GM23248 (cell line): ENCODE results near the gene ARGLU1. TPM values are rescaled to one million over a fixed set of nuclear protein-coding genes. Genes with fewer than 3 reads are reported as not detected.
A peak's percentile ranks its signal among the peaks of the same experiment; 100 is the strongest.

Experiments used
- DNase-seq: peaks from one replicate; pipeline ENCODE4 v3.0.0-alpha.2; 2015
- H2AFZ ChIP-seq: fragments of 200-600 bp; sonication (generic); 2 replicates; pipeline ENCODE4 v1.6.1; 2016; ENCODE audit warnings: antibody characterized with exemption
- H3F3A ChIP-seq: fragments of 200-600 bp; sonication (generic); 2 replicates; pipeline ENCODE4 v1.6.1; 2016; ENCODE audit warnings: mild to moderate bottlenecking, antibody characterized with exemption, mixed run types; ENCODE audit not compliant: insufficient read depth
- H3K27ac ChIP-seq: fragments of 200-600 bp; sonication (generic); 2 replicates; pipeline ENCODE4 v1.5.1; 2016; ENCODE audit warnings: mild to moderate bottlenecking
- H3K27me3 ChIP-seq: fragments of 200-600 bp; sonication (generic); replicated peaks from 2 replicates; pipeline ENCODE4 v1.6.1; 2016; ENCODE audit warnings: mild to moderate bottlenecking; ENCODE audit not compliant: insufficient read depth
- H3K36me3 ChIP-seq: fragments of 200-600 bp; sonication (generic); 2 replicates; pipeline ENCODE4 v1.6.1; 2016; ENCODE audit warnings: low read depth, mild to moderate bottlenecking
- H3K4me1 ChIP-seq: fragments of 200-600 bp; sonication (generic); 2 replicates; pipeline ENCODE4 v1.6.1; 2016; ENCODE audit warnings: mild to moderate bottlenecking; ENCODE audit not compliant: insufficient read depth
- H3K4me2 ChIP-seq: fragments of 200-600 bp; sonication (generic); one replicate; pipeline ENCODE4 v1.6.1; 2016; ENCODE audit warnings: mild to moderate bottlenecking; ENCODE audit not compliant: unreplicated experiment
- H3K4me3 ChIP-seq: fragments of 200-600 bp; sonication (generic); 2 replicates; pipeline ENCODE4 v1.5.1; 2016; ENCODE audit warnings: mild to moderate bottlenecking
- H3K79me2 ChIP-seq: fragments of 200-600 bp; sonication (generic); 2 replicates; pipeline ENCODE4 v1.6.1; 2016; ENCODE audit warnings: mild to moderate bottlenecking; ENCODE audit not compliant: insufficient read depth
- H3K9ac ChIP-seq: fragments of 200-600 bp; sonication (generic); 2 replicates; pipeline ENCODE4 v1.6.1; 2016; ENCODE audit warnings: mild to moderate bottlenecking
- H3K9me2 ChIP-seq: fragments of 200-600 bp; sonication (generic); 2 replicates; pipeline ENCODE4 v1.6.1; 2016; ENCODE audit warnings: mixed run types, mild to moderate bottlenecking, moderate library complexity; ENCODE audit not compliant: insufficient read depth
- H3K9me3 ChIP-seq: fragments of 200-600 bp; sonication (generic); one replicate; pipeline ENCODE4 v1.6.1; 2017; ENCODE audit warnings: low read depth
- H4K20me1 ChIP-seq: fragments of 200-600 bp; sonication (generic); 2 replicates; pipeline ENCODE4 v1.6.0; 2016; ENCODE audit not compliant: insufficient read depth
- EZH2 ChIP-seq: fragments of 200-600 bp; sonication (generic); IDR thresholded peaks from 2 replicates; pipeline ENCODE4 v1.6.1; 2018; ENCODE audit warnings: antibody characterized with exemption, mild to moderate bottlenecking; ENCODE audit not compliant: insufficient read depth, poor library complexity, severe bottlenecking
- EZH2phosphoT487 ChIP-seq: fragments of 200-600 bp; sonication (generic); IDR thresholded peaks from 2 replicates; pipeline ENCODE4 v1.6.1; 2018; ENCODE audit warnings: antibody characterized with exemption, moderate library complexity, mild to moderate bottlenecking, low read depth; ENCODE audit not compliant: insufficient read depth
- WGBS, 2 experiments: methylation state at CpG; one replicate each; pipeline ENCODE4 v1.1.6; 2015 to 2017; ENCODE audit warnings: low lambda C conversion rate in 2 of 2, low coverage in 1 of 2; ENCODE audit errors: missing lambda C conversion rate in 2 of 2; 5-methylcytosine and 5-hydroxymethylcytosine counted together
- in situ Hi-C: fragments of 300-500 bp; cut with MboI; formaldehyde crosslinking; loops from 2 replicates; pipeline ENCODE4 v1.15.0; 2020
- polyA plus RNA-seq: library from polyadenylated mRNA; unstranded; fragments of >200 nt; fragmentation: Nextera tagmentation; extraction: Ambion mirVana; gene quantifications from 2 replicates; pipeline ENCODE4 v1.2.1, GENCODE V29; 2016
- total RNA-seq: library from RNA; depleted of rRNA; stranded (reverse); fragments of >200 nt; shearing (Covaris generic); gene quantifications from 2 replicates; pipeline ENCODE4 v1.2.3, GENCODE V29; 2014

ARGLU1 gene
- total and polyA plus RNA-seq, 2 experiments from 2014 or later, result 38.4 to 61.5 TPM

GRCh38 chr13:106612688-106613087 lies 44.8 kb upstream of the ARGLU1 start:
- DNase-seq, result peak; percentile 6
- Histone ChIP-seq H3K4me2 (no peak overlapping the region), H3K9me2 (no peaks in the 10 kb centered on the region), H3K79me2 (no peaks in the 10 kb centered on the region), H3K4me1 (no peaks in the 10 kb centered on the region), H3K27ac (no peak overlapping the region), H3K9ac (no peak overlapping the region), H2AFZ (no peak overlapping the region), H3K36me3 (no peaks in the 10 kb centered on the region), H3F3A (peaks cover 13% of the 10 kb centered on the region; the same call in 1 of the 2 replicates), H3K27me3 (no peaks in the 10 kb centered on the region), H3K4me3 (no peak overlapping the region), H4K20me1 (no peaks in the 10 kb centered on the region), H3K9me3 (no peaks in the 10 kb centered on the region)
- in situ Hi-C loops, result no loop called here
- 3 to 9% methylated on average over 1 of the region's 1 CpG for WGBS, 2 experiments
- TF ChIP-seq EZH2phosphoT487 (no peak), EZH2 (no peak)

DNA sequence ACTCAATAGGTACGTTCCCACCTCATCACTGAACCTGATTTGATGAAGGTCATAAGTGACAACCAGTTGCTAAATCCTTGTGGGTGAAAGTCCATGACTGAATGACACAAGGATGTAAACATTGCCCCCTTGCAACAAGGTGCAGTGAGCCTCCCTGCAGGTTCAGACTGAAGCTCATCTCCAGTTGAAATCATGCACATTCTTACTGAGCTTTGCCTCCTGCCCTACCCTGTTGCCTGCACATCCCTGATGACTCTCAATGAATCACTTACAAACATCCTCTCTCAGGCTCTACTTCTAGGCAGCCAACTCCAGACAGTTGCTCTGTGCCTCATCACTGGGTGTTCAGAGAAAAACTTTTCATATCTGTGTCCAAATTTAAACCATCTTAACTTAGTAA lies 42.5 kb upstream of the ARGLU1 start:
- no peak overlapping the region for H2AFZ ChIP-seq

GRCh38 chr13:106609116-106609515 lies 41.2 kb upstream of the ARGLU1 start:
- H3K27ac ChIP-seq, result no peak overlapping the region
- H3K9me2 ChIP-seq, result no peaks in the 10 kb centered on the region
- no peak overlapping the region for H3K9ac ChIP-seq
- H2AFZ ChIP-seq, result no peak overlapping the region
- no peak overlapping the region for H3K4me2 ChIP-seq
- no peak overlapping the region for H3K4me3 ChIP-seq
- no peaks in the 10 kb centered on the region for H3K36me3 ChIP-seq
- peaks cover 13% of the 10 kb centered on the region; the same call in 1 of the 2 replicates for H3F3A ChIP-seq
- 0 out of 2 replicates have a peak, but pooled peaks cover 3% of the 10 kb centered on the region for H3K27me3 ChIP-seq
- 39 to 47% methylated on average over 5 of the region's 5 CpGs for WGBS, 2 experiments
- no peaks in the 10 kb centered on the region for H4K20me1 ChIP-seq
- TF ChIP-seq EZH2 (no peak), EZH2phosphoT487 (no peak)
- in situ Hi-C loops, result no loop called here
- H3K79me2 ChIP-seq, result no peaks in the 10 kb centered on the region
- no peak for DNase-seq
- no peaks in the 10 kb centered on the region for H3K4me1 ChIP-seq
- H3K9me3 ChIP-seq, result no peaks in the 10 kb centered on the region

More for the DNA sequence above, 42.5 kb upstream of the ARGLU1 start:
- Histone ChIP-seq H3K4me3 (no peak overlapping the region), H3K9ac (no peak overlapping the region), H4K20me1 (no peaks in the 10 kb centered on the region), H3K27me3 (0 out of 2 replicates have a peak, but pooled peaks cover 3% of the 10 kb centered on the region), H3K36me3 (no peaks in the 10 kb centered on the region), H3F3A (peaks cover 13% of the 10 kb centered on the region; the same call in 1 of the 2 replicates), H3K79me2 (no peaks in the 10 kb centered on the region), H3K27ac (no peak overlapping the region), H3K4me2 (no peak overlapping the region), H3K9me3 (no peaks in the 10 kb centered on the region), H3K4me1 (no peaks in the 10 kb centered on the region), H3K9me2 (no peaks in the 10 kb centered on the region)
- in situ Hi-C loops, result no loop called here
- TF ChIP-seq EZH2 (no peak), EZH2phosphoT487 (no peak)
- 45 to 47% methylated on average over 1 of the region's 1 CpG for WGBS, 2 experiments
- peak; percentile 81 for DNase-seq

DNA sequence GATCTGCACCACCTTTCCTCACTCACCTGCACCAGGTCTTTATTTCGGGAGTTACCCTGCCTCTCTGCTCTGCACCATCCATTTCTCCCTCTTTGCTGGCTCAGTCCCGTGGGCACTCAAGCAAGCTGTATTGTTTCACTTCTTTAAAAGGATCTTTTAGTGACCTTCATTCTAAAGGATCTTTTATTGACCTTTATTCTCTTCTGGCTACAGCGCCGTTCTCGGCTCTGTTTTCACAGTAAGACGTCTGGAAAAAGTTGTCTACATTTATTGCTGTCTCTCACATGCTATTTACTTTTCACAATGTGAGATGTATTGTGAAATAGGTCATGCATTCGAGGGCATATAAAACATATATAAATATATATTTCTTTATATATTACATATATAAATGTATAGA lies 35.6 kb upstream of the ARGLU1 start:
- Histone ChIP-seq H3K4me3 (no peak overlapping the region), H3K36me3 (no peaks in the 10 kb centered on the region), H3K9ac (no peak overlapping the region), H3K27ac (no peak overlapping the region), H3K27me3 (0 out of 2 replicates have a peak, but pooled peaks cover 3% of the 10 kb centered on the region), H3K9me3 (no peaks in the 10 kb centered on the region), H3K4me2 (no peak overlapping the region), H2AFZ (no peak overlapping the region), H4K20me1 (no peaks in the 10 kb centered on the region), H3K4me1 (no peaks in the 10 kb centered on the region), H3K79me2 (no peaks in the 10 kb centered on the region), H3F3A (no peaks in the 10 kb centered on the region), H3K9me2 (no peaks in the 10 kb centered on the region)
- in situ Hi-C loops, result no loop called here
- no peak for TF ChIP-seq EZH2phosphoT487
- no peak for TF ChIP-seq EZH2
- no peak for DNase-seq
- WGBS, 2 experiments, result 37% methylated on average over 7 of the region's 7 CpGs

DNA sequence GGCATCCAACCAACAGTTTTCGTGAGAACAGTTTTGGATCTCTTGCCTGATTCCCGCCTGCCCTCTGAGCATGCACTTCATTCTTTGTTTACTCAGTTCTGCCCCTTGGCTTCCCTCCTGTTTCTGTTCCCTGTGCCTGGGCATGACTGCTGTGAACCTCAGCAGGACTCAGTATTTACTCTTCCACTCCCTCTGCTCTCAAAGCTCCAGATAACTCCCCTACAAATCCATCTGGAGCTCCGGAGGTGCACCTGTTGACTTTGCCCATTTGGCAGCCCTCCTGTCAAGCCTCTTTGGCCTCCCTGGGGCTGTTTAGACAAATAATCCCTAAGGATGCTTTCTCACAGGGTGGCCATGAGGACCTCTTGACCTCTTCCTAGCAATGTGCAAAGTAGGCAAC lies 34.2 kb upstream of the ARGLU1 start:
- DNase-seq, result no peak
- 30 to 33% methylated on average over 3 of the region's 3 CpGs for WGBS, 2 experiments
- no peak overlapping the region for H3K4me3 ChIP-seq

More for the DNA sequence above, 34.2 kb upstream of the ARGLU1 start:
- Histone ChIP-seq H3K27ac (no peak overlapping the region), H3K9me3 (no peaks in the 10 kb centered on the region), H3K9me2 (no peaks in the 10 kb centered on the region), H3K4me1 (no peaks in the 10 kb centered on the region), H3K9ac (no peak overlapping the region), H3K4me2 (no peak overlapping the region), H3K79me2 (no peaks in the 10 kb centered on the region), H3K36me3 (no peaks in the 10 kb centered on the region), H2AFZ (no peak overlapping the region), H3F3A (no peaks in the 10 kb centered on the region), H4K20me1 (no peaks in the 10 kb centered on the region), H3K27me3 (0 out of 2 replicates have a peak, but pooled peaks cover 3% of the 10 kb centered on the region)
- no peak for TF ChIP-seq EZH2phosphoT487
- no peak for TF ChIP-seq EZH2
- in situ Hi-C loops, result no loop called here
